ENCODE results near the gene FCHSD1. TPM values are rescaled to one million over a fixed set of nuclear protein-coding genes. Genes with fewer than 3 reads are reported as not detected.
"Not testable (repeated sequence)": the region's sequence is repeated elsewhere in the genome, so short reads cannot be mapped to it uniquely, and the experiment has no call there.

Gene FCHSD1
- total RNA-seq, 1 donor from 2014 or later, result 8.7 TPM

DNA sequence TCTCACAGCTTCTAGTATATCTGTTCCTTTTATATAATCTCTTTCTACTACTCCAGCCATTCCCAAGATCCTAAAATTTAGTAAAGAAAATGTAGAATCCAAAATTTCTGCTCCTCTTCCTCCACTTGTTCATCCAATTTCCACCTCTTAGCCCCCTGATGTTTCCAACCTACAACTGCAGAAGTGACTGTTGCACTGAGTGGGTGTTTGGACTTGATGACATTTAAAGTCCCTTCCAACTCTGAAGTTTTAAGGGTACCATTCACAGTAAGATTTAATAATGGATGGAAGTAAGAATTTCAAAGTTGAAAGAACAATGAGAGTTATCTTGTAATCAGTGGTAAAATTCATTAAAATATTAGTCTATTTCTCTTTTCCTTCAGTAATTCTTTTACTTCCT, 37.9 kb downstream of the FCHSD1 start:
- Histone ChIP-seq H3K79me2 (ENCODE audit: low read depth) (peaks cover 100% of the 10 kb centered on the region), H3K9me3 (ENCODE audit: low read depth) (no peaks in the 10 kb centered on the region), H3K4me1 (peaks cover 40% of the 10 kb centered on the region), H3K27me3 (no peaks in the 10 kb centered on the region), H2AFZ (replicated peaks) (no peak overlapping the region), H3K4me3 (peak overlapping the region; percentile 12), H4K20me1 (ENCODE audit: low read depth) (peaks cover 9% of the 10 kb centered on the region), H3F3A (ENCODE audit: low read depth) (peaks cover 30% of the 10 kb centered on the region), H3K27ac (no peak overlapping the region), H3K4me2 (peak overlapping the region; percentile 61), H3K36me3 (no peaks in the 10 kb centered on the region), H3K9ac (no peak overlapping the region)
- DNase-seq (ENCODE audit: low spot score), result no peak
- Mint-ChIP-seq H3K9me3 (no peaks in the 10 kb centered on the region), H3K36me3 (peaks cover 14% of the 10 kb centered on the region), H3K27me3 (ENCODE audit: insufficient read depth, low read depth) (peaks cover 5% of the 10 kb centered on the region), H3K27ac (no peak overlapping the region), H3K4me1 (peaks cover 35% of the 10 kb centered on the region), H3K4me3 (no peak overlapping the region)
- TF ChIP-seq EZH2 (IDR thresholded peaks at IDR 0.05), result no peak
- TF ChIP-seq EZH2phosphoT487 (IDR thresholded peaks at IDR 0.05), result no peak
- TF ChIP-seq, protein P1, sequence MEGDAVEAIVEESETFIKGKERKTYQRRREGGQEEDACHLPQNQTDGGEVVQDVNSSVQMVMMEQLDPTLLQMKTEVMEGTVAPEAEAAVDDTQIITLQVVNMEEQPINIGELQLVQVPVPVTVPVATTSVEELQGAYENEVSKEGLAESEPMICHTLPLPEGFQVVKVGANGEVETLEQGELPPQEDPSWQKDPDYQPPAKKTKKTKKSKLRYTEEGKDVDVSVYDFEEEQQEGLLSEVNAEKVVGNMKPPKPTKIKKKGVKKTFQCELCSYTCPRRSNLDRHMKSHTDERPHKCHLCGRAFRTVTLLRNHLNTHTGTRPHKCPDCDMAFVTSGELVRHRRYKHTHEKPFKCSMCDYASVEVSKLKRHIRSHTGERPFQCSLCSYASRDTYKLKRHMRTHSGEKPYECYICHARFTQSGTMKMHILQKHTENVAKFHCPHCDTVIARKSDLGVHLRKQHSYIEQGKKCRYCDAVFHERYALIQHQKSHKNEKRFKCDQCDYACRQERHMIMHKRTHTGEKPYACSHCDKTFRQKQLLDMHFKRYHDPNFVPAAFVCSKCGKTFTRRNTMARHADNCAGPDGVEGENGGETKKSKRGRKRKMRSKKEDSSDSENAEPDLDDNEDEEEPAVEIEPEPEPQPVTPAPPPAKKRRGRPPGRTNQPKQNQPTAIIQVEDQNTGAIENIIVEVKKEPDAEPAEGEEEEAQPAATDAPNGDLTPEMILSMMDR (IDR thresholded peaks at IDR 0.05), result no peak

DNA sequence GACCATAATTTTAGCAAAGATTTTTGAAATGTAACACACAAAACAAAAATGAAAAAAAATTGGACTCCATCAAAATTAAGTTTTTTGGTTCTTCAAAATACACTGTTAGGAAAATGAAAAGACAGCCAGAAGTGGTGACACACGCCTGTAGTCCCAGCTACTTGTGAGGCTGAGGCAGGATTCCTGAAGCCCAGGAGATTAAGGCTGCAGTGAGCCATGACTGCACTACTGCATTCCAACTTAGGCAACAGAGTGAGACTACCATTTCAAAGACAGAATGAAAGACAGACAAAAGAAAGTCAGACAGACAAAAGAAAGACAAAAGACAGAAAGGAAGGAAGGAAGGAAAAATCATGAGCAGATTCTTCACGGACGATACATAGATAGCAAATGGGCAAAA, 39.9 kb downstream of the FCHSD1 start:
- Histone ChIP-seq H2AFZ (replicated peaks) (no peak overlapping the region), H3K4me2 (no peak overlapping the region), H3K79me2 (ENCODE audit: low read depth) (peaks cover 100% of the 10 kb centered on the region), H3K36me3 (no peaks in the 10 kb centered on the region), H3K4me1 (peaks cover 26% of the 10 kb centered on the region), H3K27me3 (no peaks in the 10 kb centered on the region), H4K20me1 (ENCODE audit: low read depth) (peaks cover 7% of the 10 kb centered on the region), H3K4me3 (no peak overlapping the region), H3K9me3 (ENCODE audit: low read depth) (no peaks in the 10 kb centered on the region), H3K9ac (no peak overlapping the region), H3K27ac (peak overlapping the region; percentile 30), H3F3A (ENCODE audit: low read depth) (peaks cover 23% of the 10 kb centered on the region)
- peaks cover 4% of the 10 kb centered on the region for H3K27me3 Mint-ChIP-seq (ENCODE audit: insufficient read depth, low read depth)
- H3K4me3 Mint-ChIP-seq, result no peak overlapping the region
- H3K27ac Mint-ChIP-seq, result peak overlapping the region; percentile 0
- H3K36me3 Mint-ChIP-seq, result peaks cover 8% of the 10 kb centered on the region
- peak; percentile 42 for DNase-seq (ENCODE audit: low spot score)
- TF ChIP-seq EZH2phosphoT487 (IDR thresholded peaks at IDR 0.05), result no peak
- TF ChIP-seq, protein P1 (IDR thresholded peaks at IDR 0.05), result no peak
- TF ChIP-seq EZH2 (IDR thresholded peaks at IDR 0.05), result no peak
- H3K4me1 Mint-ChIP-seq, result peaks cover 19% of the 10 kb centered on the region
- no peaks in the 10 kb centered on the region for H3K9me3 Mint-ChIP-seq

DNA sequence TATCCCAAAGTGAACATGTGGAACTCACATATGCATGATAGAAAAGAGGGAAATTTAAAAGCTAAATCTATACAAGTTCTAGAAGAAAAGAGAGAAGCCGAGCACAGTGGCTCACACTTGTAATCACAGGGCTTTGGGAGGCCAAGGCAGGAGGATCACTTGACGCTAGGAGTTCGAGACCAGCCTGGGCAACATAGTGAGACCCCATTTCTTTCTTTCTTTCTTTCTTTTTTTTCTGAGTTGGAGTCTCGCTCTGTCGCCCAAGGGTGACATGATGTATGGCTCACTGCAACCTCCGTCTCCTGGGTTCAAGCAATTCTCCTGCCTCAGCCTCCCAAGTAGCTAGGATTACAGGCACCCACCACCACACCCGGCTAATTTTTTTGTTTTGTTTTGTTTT, 41.3 kb downstream of the FCHSD1 start:
- H3K27me3 ChIP-seq; H3K9me3 ChIP-seq (ENCODE audit: low read depth); H3K4me2 ChIP-seq; H3K9me3 Mint-ChIP-seq; H3K36me3 ChIP-seq; H3K27me3 Mint-ChIP-seq (ENCODE audit: insufficient read depth, low read depth); H2AFZ ChIP-seq (replicated peaks); H3K4me3 ChIP-seq; H4K20me1 ChIP-seq (ENCODE audit: low read depth); H3K4me3 Mint-ChIP-seq; H3K27ac Mint-ChIP-seq; DNase-seq (ENCODE audit: low spot score); H3K9ac ChIP-seq; H3K27ac ChIP-seq; H3K36me3 Mint-ChIP-seq: not testable (repeated sequence)
- H3K79me2 ChIP-seq (ENCODE audit: low read depth), result peaks cover 100% of the 10 kb centered on the region
- peaks cover 24% of the 10 kb centered on the region for H3K4me1 ChIP-seq
- peaks cover 17% of the 10 kb centered on the region for H3F3A ChIP-seq (ENCODE audit: low read depth)
- H3K4me1 Mint-ChIP-seq, result peaks cover 17% of the 10 kb centered on the region

DNA sequence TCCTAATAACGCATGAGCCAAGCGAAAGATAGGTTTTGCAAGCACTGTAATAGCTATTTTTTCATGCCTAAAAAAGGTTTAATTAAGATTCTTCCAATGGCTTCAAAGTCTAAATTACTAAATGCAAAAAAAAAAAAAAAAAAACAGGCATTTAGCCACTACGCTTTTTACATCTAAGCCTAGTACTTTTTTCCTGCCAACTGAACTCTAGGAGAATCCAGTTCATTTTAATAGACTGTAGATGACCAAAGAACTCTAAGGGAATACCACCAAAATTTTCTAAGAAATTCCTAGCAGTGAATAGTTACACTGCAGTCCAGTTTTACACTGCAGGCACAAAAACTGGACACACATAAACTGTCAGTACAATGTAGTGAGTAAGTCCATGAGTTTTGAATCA, 42.2 kb downstream of the FCHSD1 start:
- H2AFZ ChIP-seq (replicated peaks), result no peak overlapping the region
- H3K4me2 ChIP-seq, result no peak overlapping the region
- Mint-ChIP-seq H3K27ac (no peak overlapping the region), H3K4me1 (peaks cover 19% of the 10 kb centered on the region), H3K27me3 (ENCODE audit: insufficient read depth, low read depth) (no peaks in the 10 kb centered on the region), H3K4me3 (no peak overlapping the region), H3K9me3 (no peaks in the 10 kb centered on the region), H3K36me3 (peaks cover 2% of the 10 kb centered on the region)
- no peak for DNase-seq (ENCODE audit: low spot score)
- H3K27me3 ChIP-seq, result no peaks in the 10 kb centered on the region
- H3K79me2 ChIP-seq (ENCODE audit: low read depth), result peaks cover 98% of the 10 kb centered on the region
- H3K36me3 ChIP-seq, result no peaks in the 10 kb centered on the region
- no peak overlapping the region for H3K27ac ChIP-seq
- H3F3A ChIP-seq (ENCODE audit: low read depth), result peaks cover 17% of the 10 kb centered on the region
- no peak overlapping the region for H3K9ac ChIP-seq
- TF ChIP-seq EZH2phosphoT487 (IDR thresholded peaks at IDR 0.05) (no peak), EZH2 (IDR thresholded peaks at IDR 0.05) (no peak)
- TF ChIP-seq, protein P1 (IDR thresholded peaks at IDR 0.05), result no peak
- H3K9me3 ChIP-seq (ENCODE audit: low read depth), result no peaks in the 10 kb centered on the region
- no peak overlapping the region for H3K4me3 ChIP-seq
- peaks cover 10% of the 10 kb centered on the region for H4K20me1 ChIP-seq (ENCODE audit: low read depth)
- H3K4me1 ChIP-seq, result peaks cover 18% of the 10 kb centered on the region
